HFFc6 (cell line): ENCODE data around the gene FMN2. TPM values are rescaled to one million over a fixed set of nuclear protein-coding genes. Genes with fewer than 3 reads are reported as not detected.

Experiments used
- DNase-seq: peaks from one replicate; pipeline ENCODE4 v3.0.0-alpha.2; 2018
- H3K27ac Mint-ChIP-seq: 2 replicates; pipeline ENCODE4 v1.8.0; 2020; ENCODE audit warnings: mild to moderate bottlenecking, mixed read lengths
- H3K27me3 Mint-ChIP-seq: 2 replicates; pipeline ENCODE4 v1.8.0; 2021; ENCODE audit warnings: mild to moderate bottlenecking, moderate library complexity, mixed read lengths; ENCODE audit not compliant: insufficient read depth
- H3K36me3 Mint-ChIP-seq: 2 replicates; pipeline ENCODE4 v1.8.0; 2021; ENCODE audit warnings: low read depth, mixed read lengths
- H3K4me1 Mint-ChIP-seq: 2 replicates; pipeline ENCODE4 v1.8.0; 2020; ENCODE audit warnings: low read depth, mixed read lengths
- H3K4me3 Mint-ChIP-seq: 2 replicates; pipeline ENCODE4 v1.8.0; 2020; ENCODE audit warnings: mild to moderate bottlenecking, moderate library complexity, mixed read lengths
- H3K9me3 Mint-ChIP-seq: 2 replicates; pipeline ENCODE4 v1.8.0; 2020; ENCODE audit warnings: mild to moderate bottlenecking, mixed read lengths
- CTCF ChIP-seq: fragments of 200-600 bp; sonication (generic); IDR thresholded peaks from 2 replicates; pipeline ENCODE4 v1.5.0; 2021; ENCODE audit warnings: antibody characterized with exemption, mild to moderate bottlenecking
- total RNA-seq, 6 experiments: library from RNA; stranded (reverse); fragmentation: NEBNext Ultra II Directional; extraction: Animal tissue kit (Norgen Biotek cat#: 25700); gene quantifications; 2 replicates in 1 of 6; 3 replicates in 5 of 6; pipeline ENCODE4 v1.2.3, GENCODE V29; 2021

FMN2 gene
- total RNA-seq, 6 experiments from 2014 or later, result 82.6 to 115 (median 96.4) TPM

- Mint-ChIP-seq H3K9me3 (no peaks in the 10 kb centered on the region), H3K27me3 (no peaks in the 10 kb centered on the region; the same call in 1 of the 2 replicates), H3K36me3 (peaks cover 15% of the 10 kb centered on the region; the same call in 1 of the 2 replicates), H3K27ac (no peak overlapping the region), H3K4me1 (peaks cover 28% of the 10 kb centered on the region), H3K4me3 (no peak overlapping the region)
- TF ChIP-seq CTCF, result no peak
- DNase-seq, result no peak
Measured at GRCh38 chr1:240117930-240118329, 26.2 kb downstream of the FMN2 start.

- Mint-ChIP-seq H3K27ac (peak overlapping the region; percentile 77), H3K4me3 (0 out of 2 replicates have a peak overlapping the region, but pooled peaks have one; percentile 15), H3K36me3 (peaks cover 53% of the 10 kb centered on the region), H3K4me1 (peaks cover 57% of the 10 kb centered on the region), H3K27me3 (no peaks in the 10 kb centered on the region; the same call in 1 of the 2 replicates), H3K9me3 (no peaks in the 10 kb centered on the region)
- no peak for DNase-seq
- TF ChIP-seq CTCF, result no peak
Measured at GRCh38 chr1:240122639-240123613, 31.2 kb downstream of the FMN2 start.

- TF ChIP-seq CTCF, result no peak
- no peak for DNase-seq
- Mint-ChIP-seq H3K4me1 (peaks cover 72% of the 10 kb centered on the region), H3K36me3 (peaks cover 65% of the 10 kb centered on the region), H3K27me3 (no peaks in the 10 kb centered on the region; the same call in 1 of the 2 replicates), H3K9me3 (no peaks in the 10 kb centered on the region), H3K4me3 (no peak overlapping the region), H3K27ac (peak overlapping the region; percentile 14; the same call in 1 of the 2 replicates)
Measured at GRCh38 chr1:240126821-240127220, 35.1 kb downstream of the FMN2 start.

DNA sequence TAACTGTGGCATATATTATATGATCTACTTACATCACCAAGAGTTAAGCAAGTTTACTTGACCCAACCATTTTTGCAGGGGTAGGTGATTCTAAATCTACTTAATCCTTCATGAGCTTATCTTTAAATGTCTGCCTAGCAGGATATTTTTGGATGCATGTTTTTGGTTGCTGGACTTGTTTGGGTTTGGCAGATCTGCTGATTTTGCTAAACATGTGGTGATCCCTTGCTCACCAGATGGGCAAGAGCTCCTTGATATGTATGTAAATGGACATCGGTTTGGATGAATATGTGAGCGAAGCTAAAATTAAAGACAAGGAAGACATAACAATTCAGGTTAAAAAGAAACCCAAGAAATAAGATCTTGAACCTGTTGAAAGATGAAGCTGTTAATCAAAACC, 36.7 kb downstream of the FMN2 start:
- TF ChIP-seq CTCF, result no peak

GRCh38 chr1:240134113-240134512, 42.4 kb downstream of the FMN2 start:
- Mint-ChIP-seq H3K27ac (peak overlapping the region; percentile 3; the same call in 1 of the 2 replicates), H3K27me3 (no peaks in the 10 kb centered on the region), H3K36me3 (peaks cover 73% of the 10 kb centered on the region), H3K4me1 (peaks cover 84% of the 10 kb centered on the region), H3K9me3 (no peaks in the 10 kb centered on the region), H3K4me3 (no peak overlapping the region; the same call in 1 of the 2 replicates)
- no peak for TF ChIP-seq CTCF
- DNase-seq, result no peak

More for the DNA sequence above, 36.7 kb downstream of the FMN2 start:
- no peak overlapping the region for H3K27ac Mint-ChIP-seq
- H3K27me3 Mint-ChIP-seq, result no peaks in the 10 kb centered on the region
- no peak for DNase-seq
- no peak overlapping the region for H3K4me3 Mint-ChIP-seq
- H3K36me3 Mint-ChIP-seq, result peaks cover 74% of the 10 kb centered on the region
- H3K9me3 Mint-ChIP-seq, result no peaks in the 10 kb centered on the region
- H3K4me1 Mint-ChIP-seq, result peaks cover 79% of the 10 kb centered on the region
